ENCODE data around the gene ST8SIA1.

DNA sequence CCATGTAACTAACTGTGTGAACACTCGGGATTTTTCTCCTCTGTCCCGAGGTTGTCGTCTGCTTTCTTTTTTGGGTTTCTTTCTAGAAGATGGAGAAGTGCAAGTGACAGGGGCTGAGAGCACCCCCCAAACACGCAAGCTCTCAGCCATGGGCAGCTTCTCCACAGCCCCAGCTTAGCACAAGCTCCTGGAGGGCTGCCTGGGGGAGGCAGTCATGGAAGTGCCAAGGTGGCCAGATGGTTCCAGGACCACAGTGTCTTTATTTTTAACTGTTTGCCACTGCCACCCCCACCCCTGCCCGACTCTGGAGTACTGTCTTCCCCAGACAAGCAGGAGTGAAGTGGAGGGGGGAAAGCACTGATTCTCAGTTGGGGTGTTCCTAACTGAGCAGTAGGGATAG lies 58.2 kb downstream of the ST8SIA1 start:
- TF ChIP-seq, protein P1, sequence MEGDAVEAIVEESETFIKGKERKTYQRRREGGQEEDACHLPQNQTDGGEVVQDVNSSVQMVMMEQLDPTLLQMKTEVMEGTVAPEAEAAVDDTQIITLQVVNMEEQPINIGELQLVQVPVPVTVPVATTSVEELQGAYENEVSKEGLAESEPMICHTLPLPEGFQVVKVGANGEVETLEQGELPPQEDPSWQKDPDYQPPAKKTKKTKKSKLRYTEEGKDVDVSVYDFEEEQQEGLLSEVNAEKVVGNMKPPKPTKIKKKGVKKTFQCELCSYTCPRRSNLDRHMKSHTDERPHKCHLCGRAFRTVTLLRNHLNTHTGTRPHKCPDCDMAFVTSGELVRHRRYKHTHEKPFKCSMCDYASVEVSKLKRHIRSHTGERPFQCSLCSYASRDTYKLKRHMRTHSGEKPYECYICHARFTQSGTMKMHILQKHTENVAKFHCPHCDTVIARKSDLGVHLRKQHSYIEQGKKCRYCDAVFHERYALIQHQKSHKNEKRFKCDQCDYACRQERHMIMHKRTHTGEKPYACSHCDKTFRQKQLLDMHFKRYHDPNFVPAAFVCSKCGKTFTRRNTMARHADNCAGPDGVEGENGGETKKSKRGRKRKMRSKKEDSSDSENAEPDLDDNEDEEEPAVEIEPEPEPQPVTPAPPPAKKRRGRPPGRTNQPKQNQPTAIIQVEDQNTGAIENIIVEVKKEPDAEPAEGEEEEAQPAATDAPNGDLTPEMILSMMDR (conservative IDR thresholded peaks at IDR 0.05 in 1 of 2, IDR thresholded peaks at IDR 0.05 in 1 of 2; ENCODE audit: low read depth in 1 of 2, low read length in 2 of 2), result no peak
- no peak for TF ChIP-seq EZH2 (IDR thresholded peaks at IDR 0.05; ENCODE audit: low read length, missing control alignments)

Measured in fibroblast of lung (primary cell).